H1 (cell line): ENCODE results near the gene PLA2G4E. TPM values are rescaled to one million over a fixed set of nuclear protein-coding genes. Genes with fewer than 3 reads are reported as not detected.

Source experiments
- CTCF ChIP-seq, 3 experiments: IDR thresholded peaks; 1 replicate in 2 of 3; 2 replicates in 1 of 3; pipeline versions ENCODE4 v1.5.1 to v1.6.1; 2011; ENCODE audit warnings: low read length in 3 of 3, mild to moderate bottlenecking in 3 of 3, inconsistent platforms in 2 of 3, low read depth in 1 of 3, moderate library complexity in 1 of 3; ENCODE audit not compliant: insufficient read depth in 1 of 3; ENCODE audit errors: control extremely low read depth in 1 of 3
- polyA plus RNA-seq, 7 experiments: library from polyadenylated mRNA; depleted of rRNA in 3 of 7; stranded (reverse) in 5 of 7; unstranded in 2 of 7; fragments of >200 nt in 5 of 7; fragments of 200-250 nt in 2 of 7; gene quantifications; 1 replicate in 5 of 7; 2 replicates in 1 of 7; 4 replicates in 1 of 7; pipeline versions ENCODE4 v1.2.1 to v1.2.3, GENCODE V29; 2011 to 2013; ENCODE audit warnings: missing spikeins in 2 of 7, mixed read lengths in 2 of 7
- total RNA-seq: library from RNA; stranded (reverse); fragmentation: NEBNext Ultra II Directional; extraction: Animal tissue kit (Norgen Biotek cat#: 25700); gene quantifications from 2 replicates; pipeline ENCODE4 v1.2.1, GENCODE V29; 2021

The PLA2G4E gene
- total and polyA plus RNA-seq, 2 of the 8 experiments (the other 6 are each of a cell fraction or from before 2014, with no cell fraction given), result 0.03 TPM; not detected in 1

DNA sequence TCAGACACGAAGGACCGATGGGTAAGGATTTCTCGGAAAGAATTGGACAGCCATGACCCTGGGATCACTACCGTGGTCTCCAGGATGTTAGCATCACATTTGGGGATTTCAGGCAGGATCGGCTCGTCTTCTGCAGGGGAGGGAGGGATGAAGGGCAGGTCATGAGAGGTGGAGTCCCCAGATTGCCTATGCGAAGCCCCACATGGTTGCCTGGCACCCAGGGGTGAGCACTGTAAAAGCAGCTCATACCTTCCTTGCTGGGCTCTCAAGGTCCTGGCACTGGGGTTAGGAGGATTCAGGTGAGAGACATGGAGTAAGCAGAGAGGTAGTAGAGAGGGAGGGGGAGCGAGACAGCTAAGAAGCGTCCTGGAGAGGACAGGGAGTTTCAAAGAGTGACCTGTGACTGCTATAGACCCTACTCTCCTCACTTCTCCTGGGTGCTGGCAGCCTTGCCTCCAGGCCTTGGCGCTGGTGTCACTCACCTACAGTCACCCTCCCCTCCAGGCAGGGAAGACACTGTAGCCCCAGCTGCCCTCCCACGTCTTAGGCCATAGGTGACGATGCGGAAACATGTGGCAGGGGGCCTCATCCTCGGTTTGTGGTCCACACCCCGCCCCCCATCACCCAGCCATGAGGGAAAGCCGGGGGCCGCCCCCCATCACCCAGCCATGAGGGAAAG is 33.5 kb downstream of the PLA2G4E start (continued):
- TF ChIP-seq CTCF (IDR thresholded peaks at IDR 0.05; ENCODE audit: control extremely low read depth in 1 of 3, insufficient read depth in 1 of 3, low read depth in 1 of 3, low read length in 3 of 3), result no peak
